C4-2B (cell line): Measurements from ENCODE around the gene ARHGEF12.
A peak's percentile ranks its signal among the peaks of the same experiment; 100 is the strongest.

Source experiments
- H3K27ac ChIP-seq: fragments of 450-650 bp; 2 replicates; pipeline ENCODE4 v1.5.1; 2017
- CTCF ChIP-seq: fragments of 450-650 bp; conservative IDR thresholded peaks from 2 replicates; pipeline ENCODE4 v1.5.1; 2017; ENCODE audit warnings: mild to moderate bottlenecking
- ZFX ChIP-seq: fragments of 450-650 bp; IDR thresholded peaks from 2 replicates; pipeline ENCODE4 v1.6.1; 2017

The ARHGEF12 gene

DNA sequence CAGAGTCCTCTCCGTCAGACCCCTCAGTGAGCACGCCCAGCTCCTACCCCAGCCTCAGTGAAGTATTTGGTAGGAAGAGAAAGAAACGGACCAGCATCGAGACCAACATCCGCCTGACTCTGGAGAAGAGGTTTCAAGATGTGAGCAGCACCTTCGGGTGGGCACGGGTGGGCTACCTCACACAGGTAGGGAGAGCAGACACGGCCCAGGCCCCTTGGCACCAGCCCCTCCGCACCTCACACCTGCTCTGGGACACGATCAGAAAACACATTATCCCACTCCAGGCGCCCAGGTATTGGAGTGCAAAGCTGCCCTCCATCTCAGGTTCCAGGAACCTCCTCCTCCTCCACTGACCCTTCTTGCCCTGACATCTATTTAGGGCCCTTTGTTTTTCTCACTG is 28.7 kb upstream of the ARHGEF12 start:
- no peak overlapping the region for H3K27ac ChIP-seq
- no peak for TF ChIP-seq CTCF
- no peak for TF ChIP-seq ZFX

- no peak overlapping the region for H3K27ac ChIP-seq
- TF ChIP-seq ZFX (no peak), CTCF (no peak)
Observed at GRCh38 chr11:120308081-120308480, 28.1 kb upstream of the ARHGEF12 start.

DNA sequence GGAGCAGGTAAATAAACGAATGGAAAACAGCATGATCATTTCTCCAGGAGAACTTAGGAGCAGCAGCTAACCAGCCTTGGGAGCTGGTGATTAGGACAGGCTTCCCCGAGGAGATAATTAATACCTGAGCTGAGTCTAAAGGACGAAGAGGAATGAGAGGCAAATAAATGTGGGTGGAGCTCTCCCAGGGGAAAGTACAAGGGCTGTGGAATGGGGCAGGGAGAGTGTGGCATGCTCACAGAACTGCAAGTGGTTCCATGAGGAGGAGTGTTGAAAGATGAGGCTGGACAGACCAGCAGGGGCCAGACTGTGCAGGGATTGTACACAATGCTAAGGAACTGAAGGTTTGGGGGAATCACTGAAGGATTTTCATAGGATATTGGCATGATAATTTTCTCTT is 25.3 kb upstream of the ARHGEF12 start:
- TF ChIP-seq ZFX (no peak), CTCF (no peak)
- H3K27ac ChIP-seq: no peak overlapping the region; the same call in 1 of the 2 replicates

DNA sequence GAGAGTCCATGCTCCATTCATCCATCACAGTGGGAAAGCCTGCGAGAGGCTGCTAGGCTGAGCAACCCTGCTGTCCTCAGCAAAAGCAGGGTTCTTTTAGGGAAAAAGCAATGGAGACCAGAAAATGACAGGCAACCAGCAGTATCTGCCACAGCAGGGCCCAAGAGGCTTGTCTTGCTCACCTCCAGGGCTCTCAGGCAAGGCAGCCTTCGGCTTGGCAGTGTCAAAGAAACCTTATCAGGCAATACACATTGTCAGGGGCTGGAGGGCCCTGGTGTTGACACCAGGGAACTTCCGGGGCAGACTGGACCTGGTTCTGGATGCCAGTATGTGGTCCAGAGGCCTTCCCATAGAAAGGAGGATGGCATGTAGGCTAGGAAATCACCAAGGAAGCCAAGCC is 21.4 kb upstream of the ARHGEF12 start:
- TF ChIP-seq ZFX (no peak), CTCF (no peak)
- no peak overlapping the region for H3K27ac ChIP-seq

- H3K27ac ChIP-seq: peak overlapping the region; percentile 53
- no peak for TF ChIP-seq CTCF
- no peak for TF ChIP-seq ZFX
Observed at GRCh38 chr11:120316880-120317688, 19.1 kb upstream of the ARHGEF12 start.

GRCh38 chr11:120317689-120318480 is 18.3 kb upstream of the ARHGEF12 start:
- H3K27ac ChIP-seq: peak overlapping the region; percentile 53

More at GRCh38 chr11:120317689-120318480, 18.3 kb upstream of the ARHGEF12 start:
- TF ChIP-seq CTCF (no peak), ZFX (no peak)
